Spleen (tissue), 7 donors: ENCODE results near the gene FPGS.

Experiments used
- POLR2A ChIP-seq, 3 donors: fragments of 450-650 bp; IDR thresholded peaks; one replicate each; pipeline ENCODE4 v1.5.1; 2017; ENCODE audit warnings: antibody characterized with exemption in 3 of 3, mild to moderate bottlenecking in 1 of 3
- TF ChIP-seq, protein P1 (sequence below), 11 experiments: fragments of 200-600 bp in 7 of 11; fragments of 450-650 bp in 4 of 11; sonication (generic) in 4 of 11; IDR thresholded peaks in 8 of 11; conservative IDR thresholded peaks in 3 of 11; 1 replicate in 7 of 11; 2 replicates in 4 of 11; pipeline versions ENCODE4 v1.4.0 to v1.8.0; 2016 to 2021; ENCODE audit warnings: antibody characterized with exemption in 11 of 11, inconsistent platforms in 4 of 11, mild to moderate bottlenecking in 1 of 11
- donor health status: DM: no; HTN: no; CAD: no; lungs with moderate emphysema.
- donor health status: DM: no; HTN: no; CAD: no.
- donor health status: DM: no; HTN: no; CAD: no.

DNA sequence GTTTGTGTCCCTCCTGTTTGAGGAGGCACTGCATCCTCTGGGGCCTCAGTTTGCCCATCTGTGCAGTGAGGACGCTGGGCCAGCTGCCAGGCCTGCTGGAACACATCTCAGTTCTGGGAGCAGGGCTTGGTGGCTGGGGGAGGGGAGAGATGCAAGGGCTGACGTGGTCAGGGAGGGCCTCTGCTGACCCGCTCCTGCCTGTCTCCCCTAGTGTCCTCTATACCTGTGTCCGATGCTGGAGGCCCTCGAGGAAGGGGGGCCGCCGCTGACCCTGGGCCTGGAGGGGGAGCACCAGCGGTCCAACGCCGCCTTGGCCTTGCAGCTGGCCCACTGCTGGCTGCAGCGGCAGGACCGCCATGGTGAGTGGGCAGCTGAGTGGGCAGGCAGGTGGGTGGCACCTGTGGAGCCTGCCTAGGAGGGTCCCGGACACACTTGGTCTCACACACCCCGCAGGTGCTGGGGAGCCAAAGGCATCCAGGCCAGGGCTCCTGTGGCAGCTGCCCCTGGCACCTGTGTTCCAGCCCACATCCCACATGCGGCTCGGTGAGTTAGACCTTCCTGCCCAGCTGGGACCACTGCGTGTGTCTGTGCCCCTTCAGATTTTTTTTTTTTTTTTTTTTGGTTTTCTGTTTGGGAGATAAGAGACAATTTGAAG is 5.8 kb downstream of the FPGS start:
- TF ChIP-seq POLR2A (IDR thresholded peaks at IDR 0.05), result no peak
- TF ChIP-seq, protein P1, sequence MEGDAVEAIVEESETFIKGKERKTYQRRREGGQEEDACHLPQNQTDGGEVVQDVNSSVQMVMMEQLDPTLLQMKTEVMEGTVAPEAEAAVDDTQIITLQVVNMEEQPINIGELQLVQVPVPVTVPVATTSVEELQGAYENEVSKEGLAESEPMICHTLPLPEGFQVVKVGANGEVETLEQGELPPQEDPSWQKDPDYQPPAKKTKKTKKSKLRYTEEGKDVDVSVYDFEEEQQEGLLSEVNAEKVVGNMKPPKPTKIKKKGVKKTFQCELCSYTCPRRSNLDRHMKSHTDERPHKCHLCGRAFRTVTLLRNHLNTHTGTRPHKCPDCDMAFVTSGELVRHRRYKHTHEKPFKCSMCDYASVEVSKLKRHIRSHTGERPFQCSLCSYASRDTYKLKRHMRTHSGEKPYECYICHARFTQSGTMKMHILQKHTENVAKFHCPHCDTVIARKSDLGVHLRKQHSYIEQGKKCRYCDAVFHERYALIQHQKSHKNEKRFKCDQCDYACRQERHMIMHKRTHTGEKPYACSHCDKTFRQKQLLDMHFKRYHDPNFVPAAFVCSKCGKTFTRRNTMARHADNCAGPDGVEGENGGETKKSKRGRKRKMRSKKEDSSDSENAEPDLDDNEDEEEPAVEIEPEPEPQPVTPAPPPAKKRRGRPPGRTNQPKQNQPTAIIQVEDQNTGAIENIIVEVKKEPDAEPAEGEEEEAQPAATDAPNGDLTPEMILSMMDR (IDR thresholded peaks at IDR 0.05 in 8 of 11, conservative IDR thresholded peaks at IDR 0.05 in 3 of 11), result no peak
